ENCODE results near the gene HCRT. TPM values are rescaled to one million over a fixed set of nuclear protein-coding genes. Genes with fewer than 3 reads are reported as not detected.

Gene HCRT
- total RNA-seq, 1 experiment from 2014 or later, result not detected

GRCh38 chr17:42135151-42135550, 50.1 kb downstream of the HCRT start:
- H3K4me3 ChIP-seq (ENCODE audit: low read depth, low read length, poor library complexity, severe bottlenecking), result no peak overlapping the region
- no peak overlapping the region for H3K27ac ChIP-seq (ENCODE audit: low read depth, low read length, poor library complexity, severe bottlenecking)
- no peaks in the 10 kb centered on the region for H3K4me1 ChIP-seq (ENCODE audit: insufficient read depth, low read length, poor library complexity, severe bottlenecking)
- intact Hi-C loops (cut with micrococcal nuclease; ENCODE audit: unreplicated experiment), result no loop called here
- no TSS peak for BruUV-seq (replicated peaks)
- ChIA-PET CTCF (no interaction called here), POLR2A (ENCODE audit: low non-redundant PET) (no interaction called here)
- no peaks in the 10 kb centered on the region for H3K27me3 ChIP-seq (replicated peaks; ENCODE audit: insufficient read depth, low read depth, low read length, poor library complexity)
- DNase-seq (ENCODE audit: low spot score), result no peak
- no peaks in the 10 kb centered on the region for H3K36me3 ChIP-seq (ENCODE audit: insufficient read depth, low read length, poor library complexity, severe bottlenecking)
- H3K9me3 ChIP-seq (ENCODE audit: low read depth, low read length, poor library complexity, severe bottlenecking), result no peaks in the 10 kb centered on the region
- no peak for TF ChIP-seq CTCF (conservative IDR thresholded peaks at IDR 0.05; ENCODE audit: low read depth, low read length)
- no peak for TF ChIP-seq EZH2 (IDR thresholded peaks at IDR 0.05; ENCODE audit: borderline replicate concordance, low read depth, low read length, poor library complexity, severe bottlenecking)

Other genes starting within 250 kb of the HCRT start
- gene CNP, start 218.7 kb downstream of the HCRT start, total RNA-seq (2021), result 55.5 and 55.6 TPM in 2 replicates
- gene DNAJC7, start 168.0 kb downstream of the HCRT start, total RNA-seq (2021), result 77.4 and 94.6 TPM in 2 replicates
- 25.4 and 28.7 TPM in 2 replicates for gene NKIRAS2, start 165.4 kb downstream of the HCRT start, total RNA-seq (2021)
- 0.41 and 0.72 TPM in 2 replicates for gene C17orf113, start 134.9 kb downstream of the HCRT start, total RNA-seq (2021)
- 0.15 and 0.17 TPM in 2 replicates for gene ZNF385C, start 87.0 kb downstream of the HCRT start, total RNA-seq (2021)
- gene DHX58, start 72.7 kb downstream of the HCRT start, total RNA-seq (2021), result 2.1 and 3.3 TPM in 2 replicates
- 28.6 and 30.3 TPM in 2 replicates for gene KAT2A, start 64.1 kb downstream of the HCRT start, total RNA-seq (2021)
- gene HSPB9, start 62.6 kb downstream of the HCRT start, total RNA-seq (2021), result not detected in 2 replicates
- 65.1 and 67.5 TPM in 2 replicates for gene RAB5C, start 30.5 kb downstream of the HCRT start, total RNA-seq (2021)
- 0.28 TPM in 1 of 2 replicates, not detected in the other for gene KCNH4, start 4.3 kb downstream of the HCRT start, total RNA-seq (2021)
- gene GHDC, start 9.0 kb upstream of the HCRT start, total RNA-seq (2021), result 3.7 and 3.9 TPM in 2 replicates
- gene STAT5B, start 90.9 kb upstream of the HCRT start, total RNA-seq (2021), result 11.2 and 14.9 TPM in 2 replicates
- 0.19 TPM in 1 of 2 replicates, not detected in the other for gene STAT5A, start 103.0 kb upstream of the HCRT start, total RNA-seq (2021)
- 59.7 and 60.5 TPM in 2 replicates for gene STAT3, start 203.0 kb upstream of the HCRT start, total RNA-seq (2021)
- gene CAVIN1, start 237.8 kb upstream of the HCRT start, total RNA-seq (2021), result 16.6 and 19.9 TPM in 2 replicates